ENCODE data around the gene PATZ1.

The PATZ1 gene

DNA sequence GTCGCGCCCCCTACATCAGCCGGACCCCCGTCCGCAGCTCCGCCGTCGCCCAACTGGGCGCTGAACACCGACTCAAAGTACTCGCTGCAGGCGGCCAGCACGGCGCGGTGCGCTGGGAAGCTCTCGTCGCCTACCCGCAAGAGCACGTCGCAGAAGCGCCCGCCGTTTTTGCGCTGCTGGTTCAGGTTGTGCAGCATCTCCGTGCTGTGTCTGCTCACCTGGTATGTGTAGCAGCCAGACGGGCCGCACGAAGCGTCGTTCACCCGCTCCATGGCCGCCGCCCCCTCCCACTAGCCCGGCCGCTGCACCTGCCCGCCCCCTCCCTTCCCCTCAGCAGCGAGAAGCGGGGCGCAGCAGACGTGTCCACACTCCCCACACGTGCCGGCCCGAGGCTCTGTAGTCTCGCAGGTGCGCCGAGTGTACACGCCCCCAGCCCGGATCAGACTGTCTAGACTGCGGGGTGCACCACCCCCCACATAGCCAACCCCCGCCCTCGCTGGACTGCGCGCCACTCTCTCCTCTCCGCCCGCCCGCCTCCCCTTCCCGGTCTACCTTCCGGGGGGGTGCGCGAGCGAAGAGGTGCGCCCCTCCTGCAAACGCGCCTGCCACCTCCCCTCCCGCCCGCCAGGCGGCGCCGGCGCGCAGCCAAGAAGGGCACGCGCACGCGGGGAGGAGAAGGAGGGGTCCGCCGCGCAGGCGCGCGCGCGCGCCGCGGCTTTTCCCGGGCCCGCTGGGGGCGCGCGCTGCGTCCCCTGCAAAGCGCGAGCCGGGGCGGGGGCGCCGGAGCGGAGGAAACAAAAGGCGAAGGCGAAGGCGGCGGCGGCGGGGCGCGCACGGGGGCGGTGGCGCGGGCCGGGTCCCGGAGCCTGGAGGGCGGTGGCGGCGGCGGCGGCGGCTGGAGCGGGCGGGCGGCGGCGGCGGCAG lies 553 bp downstream of the PATZ1 start (continued):
- TF ChIP-seq ZBTB10 (tag by site-specific recombination; IDR thresholded peaks at IDR 0.05), result peak; percentile 95
- peak; percentile 61 for TF ChIP-seq SP2 (tag by site-specific recombination; IDR thresholded peaks at IDR 0.05)
- no peak for TF ChIP-seq ZNF362 (tag by site-specific recombination; IDR thresholded peaks at IDR 0.05)
- TF ChIP-seq ZNF211 (tag by site-specific recombination; IDR thresholded peaks at IDR 0.05; ENCODE audit: low read depth), result no peak
- no peak for TF ChIP-seq ZNF404 (tag by site-specific recombination; IDR thresholded peaks at IDR 0.05)
- no peak for TF ChIP-seq SCRT1 (tag by site-specific recombination; IDR thresholded peaks at IDR 0.05; ENCODE audit: borderline replicate concordance)
- no peak for TF ChIP-seq SALL2 (tag by site-specific recombination; IDR thresholded peaks at IDR 0.05; ENCODE audit: borderline replicate concordance)
- TF ChIP-seq ZNF600 (tag by site-specific recombination; IDR thresholded peaks at IDR 0.05), result no peak
- no peak for TF ChIP-seq ZNF24 (tag by site-specific recombination; IDR thresholded peaks at IDR 0.05)
- no peak for TF ChIP-seq BCL11B (tag by site-specific recombination; IDR thresholded peaks at IDR 0.05; ENCODE audit: low read depth)
- TF ChIP-seq ZNF423 (tag by site-specific recombination; IDR thresholded peaks at IDR 0.05), result no peak
- TF ChIP-seq, protein P1, sequence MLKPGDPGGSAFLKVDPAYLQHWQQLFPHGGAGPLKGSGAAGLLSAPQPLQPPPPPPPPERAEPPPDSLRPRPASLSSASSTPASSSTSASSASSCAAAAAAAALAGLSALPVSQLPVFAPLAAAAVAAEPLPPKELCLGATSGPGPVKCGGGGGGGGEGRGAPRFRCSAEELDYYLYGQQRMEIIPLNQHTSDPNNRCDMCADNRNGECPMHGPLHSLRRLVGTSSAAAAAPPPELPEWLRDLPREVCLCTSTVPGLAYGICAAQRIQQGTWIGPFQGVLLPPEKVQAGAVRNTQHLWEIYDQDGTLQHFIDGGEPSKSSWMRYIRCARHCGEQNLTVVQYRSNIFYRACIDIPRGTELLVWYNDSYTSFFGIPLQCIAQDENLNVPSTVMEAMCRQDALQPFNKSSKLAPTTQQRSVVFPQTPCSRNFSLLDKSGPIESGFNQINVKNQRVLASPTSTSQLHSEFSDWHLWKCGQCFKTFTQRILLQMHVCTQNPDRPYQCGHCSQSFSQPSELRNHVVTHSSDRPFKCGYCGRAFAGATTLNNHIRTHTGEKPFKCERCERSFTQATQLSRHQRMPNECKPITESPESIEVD (tag by site-specific recombination; IDR thresholded peaks at IDR 0.05), result no peak
- TF ChIP-seq, protein P2, sequence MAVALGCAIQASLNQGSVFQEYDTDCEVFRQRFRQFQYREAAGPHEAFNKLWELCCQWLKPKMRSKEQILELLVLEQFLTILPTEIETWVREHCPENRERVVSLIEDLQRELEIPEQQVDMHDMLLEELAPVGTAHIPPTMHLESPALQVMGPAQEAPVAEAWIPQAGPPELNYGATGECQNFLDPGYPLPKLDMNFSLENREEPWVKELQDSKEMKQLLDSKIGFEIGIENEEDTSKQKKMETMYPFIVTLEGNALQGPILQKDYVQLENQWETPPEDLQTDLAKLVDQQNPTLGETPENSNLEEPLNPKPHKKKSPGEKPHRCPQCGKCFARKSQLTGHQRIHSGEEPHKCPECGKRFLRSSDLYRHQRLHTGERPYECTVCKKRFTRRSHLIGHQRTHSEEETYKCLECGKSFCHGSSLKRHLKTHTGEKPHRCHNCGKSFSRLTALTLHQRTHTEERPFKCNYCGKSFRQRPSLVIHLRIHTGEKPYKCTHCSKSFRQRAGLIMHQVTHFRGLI (tag by site-specific recombination; IDR thresholded peaks at IDR 0.05), result no peak
- TF ChIP-seq, protein P3, sequence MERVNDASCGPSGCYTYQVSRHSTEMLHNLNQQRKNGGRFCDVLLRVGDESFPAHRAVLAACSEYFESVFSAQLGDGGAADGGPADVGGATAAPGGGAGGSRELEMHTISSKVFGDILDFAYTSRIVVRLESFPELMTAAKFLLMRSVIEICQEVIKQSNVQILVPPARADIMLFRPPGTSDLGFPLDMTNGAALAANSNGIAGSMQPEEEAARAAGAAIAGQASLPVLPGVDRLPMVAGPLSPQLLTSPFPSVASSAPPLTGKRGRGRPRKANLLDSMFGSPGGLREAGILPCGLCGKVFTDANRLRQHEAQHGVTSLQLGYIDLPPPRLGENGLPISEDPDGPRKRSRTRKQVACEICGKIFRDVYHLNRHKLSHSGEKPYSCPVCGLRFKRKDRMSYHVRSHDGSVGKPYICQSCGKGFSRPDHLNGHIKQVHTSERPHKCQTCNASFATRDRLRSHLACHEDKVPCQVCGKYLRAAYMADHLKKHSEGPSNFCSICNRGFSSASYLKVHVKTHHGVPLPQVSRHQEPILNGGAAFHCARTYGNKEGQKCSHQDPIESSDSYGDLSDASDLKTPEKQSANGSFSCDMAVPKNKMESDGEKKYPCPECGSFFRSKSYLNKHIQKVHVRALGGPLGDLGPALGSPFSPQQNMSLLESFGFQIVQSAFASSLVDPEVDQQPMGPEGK (tag by site-specific recombination; IDR thresholded peaks at IDR 0.05), result peak; percentile 96
- TF ChIP-seq, protein P4, sequence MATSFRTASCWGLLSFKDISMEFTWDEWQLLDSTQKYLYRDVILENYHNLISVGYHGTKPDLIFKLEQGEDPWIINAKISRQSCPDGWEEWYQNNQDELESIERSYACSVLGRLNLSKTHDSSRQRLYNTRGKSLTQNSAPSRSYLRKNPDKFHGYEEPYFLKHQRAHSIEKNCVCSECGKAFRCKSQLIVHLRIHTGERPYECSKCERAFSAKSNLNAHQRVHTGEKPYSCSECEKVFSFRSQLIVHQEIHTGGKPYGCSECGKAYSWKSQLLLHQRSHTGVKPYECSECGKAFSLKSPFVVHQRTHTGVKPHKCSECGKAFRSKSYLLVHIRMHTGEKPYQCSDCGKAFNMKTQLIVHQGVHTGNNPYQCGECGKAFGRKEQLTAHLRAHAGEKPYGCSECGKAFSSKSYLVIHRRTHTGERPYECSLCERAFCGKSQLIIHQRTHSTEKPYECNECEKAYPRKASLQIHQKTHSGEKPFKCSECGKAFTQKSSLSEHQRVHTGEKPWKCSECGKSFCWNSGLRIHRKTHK (tag by site-specific recombination; IDR thresholded peaks at IDR 0.05), result no peak
- TF ChIP-seq ZNF548 (tag by site-specific recombination; IDR thresholded peaks at IDR 0.05), result no peak
- no peak for TF ChIP-seq TSHZ1 (tag by site-specific recombination; IDR thresholded peaks at IDR 0.05; ENCODE audit: borderline replicate concordance)
- TF ChIP-seq CTCF (tag by site-specific recombination; IDR thresholded peaks at IDR 0.05), result peak; percentile 95
- no peak for TF ChIP-seq ZNF155 (tag by site-specific recombination; IDR thresholded peaks at IDR 0.05)
- TF ChIP-seq ZNF555 (tag by site-specific recombination; conservative IDR thresholded peaks at IDR 0.05), result no peak
- TF ChIP-seq ZNF19 (tag by site-specific recombination; IDR thresholded peaks at IDR 0.05; ENCODE audit: low read depth), result no peak
- no peak for TF ChIP-seq ZNF366 (tag by site-specific recombination; conservative IDR thresholded peaks at IDR 0.05)
